Activated gamma-delta T cell treated with Interleukin-2 at 50 U/mL for 16 hours (primary cell): ENCODE results near the gene CNTN5.

Source experiments
- DNase-seq: peaks from one replicate; pipeline ENCODE4 v3.0.0-alpha.2; 2020

CNTN5 gene

GRCh38 chr11:99640671-99641070 lies 619.9 kb downstream of the CNTN5 start:
- DNase-seq = no peak

- no peak for DNase-seq
Observed at GRCh38 chr11:99645934-99646333, 625.2 kb downstream of the CNTN5 start.

DNA sequence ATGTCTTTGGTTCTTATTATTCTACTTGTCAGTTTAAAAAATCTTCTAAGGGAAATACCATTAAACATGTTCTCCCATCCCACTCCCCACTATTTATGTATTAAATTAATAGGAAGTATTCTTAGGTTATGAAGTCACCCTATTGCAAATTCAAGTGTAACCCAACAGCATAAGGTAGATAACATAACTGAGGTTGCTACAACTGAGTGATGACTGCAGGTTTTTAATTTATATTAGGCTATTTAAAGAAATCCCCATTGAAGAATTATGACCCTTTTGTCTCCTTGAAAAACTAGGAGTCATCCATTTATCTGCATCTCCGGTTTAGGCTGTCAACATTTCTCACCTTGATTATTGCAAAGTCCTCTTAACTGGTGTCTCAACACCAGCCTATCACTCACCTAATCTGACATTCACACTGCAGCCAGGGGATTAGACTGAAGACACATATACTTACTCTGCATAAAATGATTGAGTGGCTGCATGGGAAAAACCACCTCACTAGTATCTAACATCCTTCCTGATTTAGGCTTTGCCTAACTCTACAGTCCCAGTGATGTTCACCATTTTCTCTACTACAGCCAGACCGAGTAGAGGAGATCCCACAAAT lies 649.4 kb downstream of the CNTN5 start:
- DNase-seq = no peak

- DNase-seq = no peak
Observed at GRCh38 chr11:99671808-99672409, 651.2 kb downstream of the CNTN5 start.

DNA sequence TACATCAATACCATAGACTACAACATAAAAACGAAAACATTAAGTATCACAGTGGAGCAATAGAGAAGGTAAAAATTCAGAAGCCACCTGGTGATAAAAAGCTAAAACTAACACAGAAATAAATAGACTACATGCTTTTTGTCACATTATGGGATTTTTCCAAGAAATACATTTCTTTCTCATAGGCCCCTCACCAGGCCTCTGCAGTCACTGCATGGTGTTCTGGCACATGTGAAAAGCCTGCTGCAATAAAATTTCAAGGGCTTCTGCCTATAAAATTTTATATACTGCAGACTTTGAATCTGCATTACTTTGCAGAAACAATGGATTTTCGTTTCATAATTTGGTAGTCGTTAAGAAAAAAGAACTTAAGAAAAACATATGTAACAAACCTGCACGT lies 655.5 kb downstream of the CNTN5 start:
- DNase-seq = no peak

GRCh38 chr11:99682171-99682570 lies 661.4 kb downstream of the CNTN5 start:
- no peak for DNase-seq

DNA sequence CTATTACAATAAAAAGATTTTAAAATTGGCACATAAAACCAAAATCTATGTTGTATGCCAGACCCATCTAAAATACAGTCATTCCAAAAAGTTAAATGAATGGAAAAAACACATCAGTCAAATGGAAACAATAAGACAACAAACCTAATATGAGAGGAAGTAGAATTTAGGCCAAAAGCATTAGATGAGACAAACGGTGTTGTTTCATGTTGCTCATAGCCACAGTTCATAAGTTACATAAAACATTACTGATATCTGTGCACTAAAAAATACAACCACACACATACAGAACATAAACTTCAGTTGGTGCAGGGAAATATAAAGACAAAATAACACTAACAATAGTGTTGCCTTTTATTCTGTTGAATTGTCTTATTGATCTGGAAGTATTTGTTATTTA lies 661.9 kb downstream of the CNTN5 start:
- no peak for DNase-seq

- no peak for DNase-seq
Observed at GRCh38 chr11:99683933-99684332, 663.2 kb downstream of the CNTN5 start.

DNA sequence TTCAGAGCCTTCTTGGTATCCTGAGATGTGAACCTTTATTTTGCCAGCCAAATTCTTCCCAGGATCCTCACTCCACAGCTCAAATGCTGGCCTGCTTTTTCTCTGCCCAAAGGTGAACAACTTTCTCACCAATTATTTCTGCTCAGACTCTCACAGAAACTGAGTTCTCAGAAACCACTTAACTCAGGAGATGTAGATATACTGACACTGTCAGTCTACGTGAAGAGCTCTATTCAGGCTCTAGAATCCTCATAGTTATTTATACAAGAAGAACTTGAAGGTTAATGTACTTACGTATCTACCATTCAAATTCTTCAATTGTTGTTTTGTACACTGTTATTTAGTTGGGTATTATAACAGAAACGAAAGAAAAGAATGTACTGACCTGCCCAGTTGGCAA lies 666.1 kb downstream of the CNTN5 start:
- DNase-seq = no peak

GRCh38 chr11:99687320-99687719 lies 666.6 kb downstream of the CNTN5 start:
- DNase-seq = no peak

GRCh38 chr11:99693941-99694492 lies 673.3 kb downstream of the CNTN5 start:
- DNase-seq = no peak

DNA sequence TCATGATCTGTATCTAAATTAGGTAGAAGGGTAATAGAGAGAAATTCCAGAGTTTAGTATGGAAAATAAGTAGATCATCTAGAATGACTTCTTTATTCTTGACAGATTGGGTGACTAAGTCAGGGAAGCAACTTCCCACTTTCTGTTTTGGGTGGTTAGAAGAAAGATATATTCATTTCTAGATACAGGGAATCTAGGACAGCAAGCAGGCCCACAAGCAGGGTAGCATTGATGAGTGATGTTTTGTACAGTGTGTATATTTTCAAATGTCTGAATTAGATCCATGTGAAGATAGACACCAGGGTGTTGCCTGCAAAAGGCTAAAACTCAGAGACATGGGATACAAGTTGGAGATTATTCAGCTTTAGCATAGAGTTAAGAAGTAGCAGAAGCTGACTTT lies 674.4 kb downstream of the CNTN5 start:
- no peak for DNase-seq

DNA sequence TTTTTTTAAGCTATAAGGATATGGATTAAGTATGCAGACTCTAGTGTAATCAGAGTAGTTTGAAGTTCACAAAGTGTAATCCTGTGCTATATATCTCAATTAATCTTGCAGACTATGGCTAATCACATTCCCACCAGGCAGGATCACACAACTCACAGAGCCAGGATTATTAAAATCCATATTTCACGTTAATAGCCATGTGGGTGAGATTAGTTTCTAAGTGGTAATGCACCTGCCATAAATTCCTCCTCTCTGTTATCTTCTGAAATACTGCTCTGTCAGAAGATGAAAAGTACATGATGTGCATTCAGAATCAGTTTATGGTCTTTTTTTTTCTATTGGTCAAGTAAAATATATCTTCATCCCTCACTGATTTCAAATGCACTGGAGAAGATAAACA lies 686.1 kb downstream of the CNTN5 start:
- DNase-seq = no peak

DNA sequence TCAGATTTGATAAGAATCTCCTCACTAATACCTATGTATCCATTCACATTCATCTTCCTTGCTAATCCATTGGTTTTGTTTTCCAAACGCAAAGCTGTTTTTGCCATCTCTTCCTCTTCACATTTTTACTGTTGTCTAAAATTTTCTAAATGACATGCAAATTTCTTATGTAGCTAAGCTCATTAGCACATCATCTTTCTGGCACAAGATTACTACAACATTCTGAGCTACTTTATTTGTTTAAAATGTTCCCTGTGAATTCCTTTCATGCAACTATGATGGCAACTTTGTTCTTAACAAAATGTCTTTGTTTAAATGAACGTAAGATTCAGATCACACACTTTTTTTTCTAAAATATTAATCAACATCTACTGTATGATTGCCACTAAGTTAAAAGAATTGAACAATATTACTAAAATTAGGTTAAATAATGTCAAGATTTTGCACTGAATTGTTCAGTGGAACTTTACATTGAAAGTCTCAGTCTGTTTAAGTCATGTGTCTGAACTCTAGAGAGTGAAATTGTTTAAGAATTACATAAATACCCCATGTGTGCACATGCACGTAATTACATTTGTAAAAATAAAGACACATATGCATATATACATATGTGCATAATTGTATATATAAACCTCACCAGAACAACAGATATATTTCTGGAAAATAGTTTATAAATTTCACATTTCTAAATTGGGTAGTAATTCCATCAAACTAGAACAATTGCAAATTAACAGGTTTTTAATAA lies 688.4 kb downstream of the CNTN5 start:
- DNase-seq = no peak

DNA sequence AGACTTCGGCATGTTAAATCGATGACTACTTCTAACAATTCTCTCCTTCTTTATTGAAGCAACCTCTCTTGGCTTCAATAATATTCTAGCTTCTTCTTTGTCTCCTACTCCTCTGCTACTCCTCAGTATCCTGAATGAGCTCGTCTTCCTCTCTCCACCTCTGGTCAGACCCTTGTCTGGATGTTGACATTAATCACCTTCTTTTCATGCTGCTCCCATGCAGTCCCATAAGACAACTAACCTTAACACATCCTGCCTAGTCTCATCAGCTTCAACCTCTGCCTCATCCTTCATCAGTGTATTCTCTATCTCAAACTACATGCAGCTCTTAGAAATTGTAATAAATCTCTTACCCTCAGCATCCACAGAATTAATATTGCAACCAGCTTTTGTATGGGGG lies 695.6 kb downstream of the CNTN5 start:
- DNase-seq = no peak

- no peak for DNase-seq
Observed at GRCh38 chr11:99718291-99718690, 697.5 kb downstream of the CNTN5 start.

DNA sequence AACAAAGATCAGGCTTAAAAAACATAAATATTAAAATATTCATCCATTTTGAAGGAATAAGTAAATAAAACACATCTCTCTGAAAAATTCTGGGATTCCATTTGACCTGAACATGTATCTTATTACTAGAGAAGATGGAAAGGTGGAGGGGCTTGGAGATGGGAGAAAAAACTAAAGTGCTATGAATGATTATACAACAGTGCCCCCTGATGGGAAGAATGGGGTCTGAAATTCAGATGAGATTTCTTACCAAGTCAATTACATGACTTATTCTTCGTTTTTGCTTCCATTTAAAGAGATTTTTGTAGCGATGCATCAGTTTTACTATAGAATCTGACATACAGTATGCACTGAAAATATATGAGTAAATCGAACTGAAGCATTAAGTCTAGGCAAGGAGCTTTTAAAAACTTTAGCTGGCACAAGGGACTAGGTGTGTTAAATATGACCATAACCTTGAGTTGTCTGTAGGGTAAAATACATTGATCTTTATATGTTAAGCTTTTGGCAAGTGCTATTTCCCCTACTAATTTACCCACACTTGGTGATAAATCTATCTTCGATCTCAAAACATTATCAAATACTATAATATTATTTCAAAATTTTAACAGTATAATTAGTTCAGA lies 718.8 kb downstream of the CNTN5 start:
- DNase-seq = no peak

- DNase-seq = no peak
Observed at GRCh38 chr11:99742501-99742900, 721.8 kb downstream of the CNTN5 start.

- no peak for DNase-seq
Observed at GRCh38 chr11:99759787-99760186, 739.0 kb downstream of the CNTN5 start.

- no peak for DNase-seq
Observed at GRCh38 chr11:99766811-99767210, 746.1 kb downstream of the CNTN5 start.

GRCh38 chr11:99773646-99774045 lies 752.9 kb downstream of the CNTN5 start:
- no peak for DNase-seq

- DNase-seq = no peak
Observed at GRCh38 chr11:99781074-99781473, 760.3 kb downstream of the CNTN5 start.

- no peak for DNase-seq
Observed at GRCh38 chr11:99791354-99791753, 770.6 kb downstream of the CNTN5 start.

- DNase-seq = no peak
Observed at GRCh38 chr11:99795999-99796398, 775.2 kb downstream of the CNTN5 start.
